Measurements from ENCODE around the gene TNS3. TPM values are rescaled to one million over a fixed set of nuclear protein-coding genes. Genes with fewer than 3 reads are reported as not detected.

The TNS3 gene
- total and polyA plus RNA-seq, 2 donors (not counting 3 experiments of a cell fraction or from before 2014, with no cell fraction given): 10.4 to 45.1 TPM

GRCh38 chr7:47458486-47458885 lies 123.4 kb downstream of the TNS3 start:
- Histone ChIP-seq H3K4me3 (replicated peaks in 1 of 3; ENCODE audit: insufficient read depth in 1 of 3, low read depth in 1 of 3, low read length in 3 of 3) (no peak overlapping the region), H3K79me2 (ENCODE audit: control insufficient read depth, insufficient read depth, low read length) (no peaks in the 10 kb centered on the region), H4K20me1 (replicated peaks; ENCODE audit: control insufficient read depth, extremely low read depth, insufficient read depth, low read length) (no peaks in the 10 kb centered on the region), H3K4me1 (ENCODE audit: control insufficient read depth, extremely low read depth, insufficient read depth, low read length) (peaks cover 28% of the 10 kb centered on the region), H2AFZ (ENCODE audit: low read depth, low read length) (no peak overlapping the region), H3K27ac (ENCODE audit: insufficient read depth, low read depth, low read length) (peak overlapping the region; percentile 16), H3K9me1 (replicated peaks; ENCODE audit: control insufficient read depth, extremely low read depth, insufficient read depth, low read length) (no peaks in the 10 kb centered on the region), H3K4me2 (ENCODE audit: insufficient read depth, low read length) (no peak overlapping the region), H3K27me3 (ENCODE audit: control insufficient read depth in 2 of 2, insufficient read depth in 2 of 2, low read length in 2 of 2) (no peaks in the 10 kb centered on the region), H3K9ac (replicated peaks; ENCODE audit: extremely low read depth, insufficient read depth, low read length) (no peak overlapping the region), H3K36me3 (ENCODE audit: control insufficient read depth in 2 of 2, extremely low read depth in 1 of 2, insufficient read depth in 2 of 2, low read length in 2 of 2) (no peaks in the 10 kb centered on the region), H3K9me3 (replicated peaks; ENCODE audit: control insufficient read depth, insufficient read depth, low read length) (no peaks in the 10 kb centered on the region)
- TF ChIP-seq FOS (IDR thresholded peaks at IDR 0.05; ENCODE audit: borderline replicate concordance, insufficient read depth, low read length): no peak
- no peak for TF ChIP-seq GATA2 (IDR thresholded peaks at IDR 0.05; ENCODE audit: insufficient read depth, insufficient read length, low read depth, low read length)
- TF ChIP-seq POLR2AphosphoS5 (IDR thresholded peaks at IDR 0.05; ENCODE audit: insufficient read depth, low read depth, low read length): no peak
- no peak for TF ChIP-seq MYC (IDR thresholded peaks at IDR 0.05; ENCODE audit: low read depth, low read length)
- no peak for TF ChIP-seq EZH2 (IDR thresholded peaks at IDR 0.05; ENCODE audit: borderline replicate concordance, low read depth, low read length, severe bottlenecking)
- TF ChIP-seq, protein P1, sequence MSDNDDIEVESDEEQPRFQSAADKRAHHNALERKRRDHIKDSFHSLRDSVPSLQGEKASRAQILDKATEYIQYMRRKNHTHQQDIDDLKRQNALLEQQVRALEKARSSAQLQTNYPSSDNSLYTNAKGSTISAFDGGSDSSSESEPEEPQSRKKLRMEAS (IDR thresholded peaks at IDR 0.05; ENCODE audit: insufficient read depth, insufficient read length): no peak
- TF ChIP-seq POLR2A (IDR thresholded peaks at IDR 0.05; ENCODE audit: low read depth, low read length): no peak
- no peak for TF ChIP-seq JUN (IDR thresholded peaks at IDR 0.05; ENCODE audit: borderline replicate concordance, insufficient read depth, insufficient read length, low read depth)
- TF ChIP-seq, protein P2, sequence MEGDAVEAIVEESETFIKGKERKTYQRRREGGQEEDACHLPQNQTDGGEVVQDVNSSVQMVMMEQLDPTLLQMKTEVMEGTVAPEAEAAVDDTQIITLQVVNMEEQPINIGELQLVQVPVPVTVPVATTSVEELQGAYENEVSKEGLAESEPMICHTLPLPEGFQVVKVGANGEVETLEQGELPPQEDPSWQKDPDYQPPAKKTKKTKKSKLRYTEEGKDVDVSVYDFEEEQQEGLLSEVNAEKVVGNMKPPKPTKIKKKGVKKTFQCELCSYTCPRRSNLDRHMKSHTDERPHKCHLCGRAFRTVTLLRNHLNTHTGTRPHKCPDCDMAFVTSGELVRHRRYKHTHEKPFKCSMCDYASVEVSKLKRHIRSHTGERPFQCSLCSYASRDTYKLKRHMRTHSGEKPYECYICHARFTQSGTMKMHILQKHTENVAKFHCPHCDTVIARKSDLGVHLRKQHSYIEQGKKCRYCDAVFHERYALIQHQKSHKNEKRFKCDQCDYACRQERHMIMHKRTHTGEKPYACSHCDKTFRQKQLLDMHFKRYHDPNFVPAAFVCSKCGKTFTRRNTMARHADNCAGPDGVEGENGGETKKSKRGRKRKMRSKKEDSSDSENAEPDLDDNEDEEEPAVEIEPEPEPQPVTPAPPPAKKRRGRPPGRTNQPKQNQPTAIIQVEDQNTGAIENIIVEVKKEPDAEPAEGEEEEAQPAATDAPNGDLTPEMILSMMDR (IDR thresholded peaks at IDR 0.05; ENCODE audit: extremely low read depth in 1 of 2, insufficient read depth in 1 of 2, low read depth in 1 of 2, low read length in 2 of 2): no peak
- CTCF ChIA-PET: interaction anchor here (0.5 to 1.8 kb wide), 7 partner anchors 10 to 204 kb away, joined by 3 to 5 read pairs (median 4); no protein-coding TSS in a partner anchor
- POLR2A ChIA-PET: no interaction called here
- DNase-seq (ENCODE audit: low read depth, low spot score): no peak
- no peak for FAIRE-seq
- BruUV-seq (replicated peaks): no TSS peak
- dilution Hi-C loops (cut with MboI; ENCODE audit: extremely low pct_ligation_motif_present, low sequenced_read_pairs) (no loop called here), intact Hi-C loops (cut with micrococcal nuclease) (loop anchor here (1.0 to 10.0 kb wide), 2 partner anchors 24 to 626 kb away; partner anchors contain the start of gene UPP1)

Data from endothelial cell of umbilical vein (primary cell).